Measurements from ENCODE around the gene CCND1.

The CCND1 gene

DNA sequence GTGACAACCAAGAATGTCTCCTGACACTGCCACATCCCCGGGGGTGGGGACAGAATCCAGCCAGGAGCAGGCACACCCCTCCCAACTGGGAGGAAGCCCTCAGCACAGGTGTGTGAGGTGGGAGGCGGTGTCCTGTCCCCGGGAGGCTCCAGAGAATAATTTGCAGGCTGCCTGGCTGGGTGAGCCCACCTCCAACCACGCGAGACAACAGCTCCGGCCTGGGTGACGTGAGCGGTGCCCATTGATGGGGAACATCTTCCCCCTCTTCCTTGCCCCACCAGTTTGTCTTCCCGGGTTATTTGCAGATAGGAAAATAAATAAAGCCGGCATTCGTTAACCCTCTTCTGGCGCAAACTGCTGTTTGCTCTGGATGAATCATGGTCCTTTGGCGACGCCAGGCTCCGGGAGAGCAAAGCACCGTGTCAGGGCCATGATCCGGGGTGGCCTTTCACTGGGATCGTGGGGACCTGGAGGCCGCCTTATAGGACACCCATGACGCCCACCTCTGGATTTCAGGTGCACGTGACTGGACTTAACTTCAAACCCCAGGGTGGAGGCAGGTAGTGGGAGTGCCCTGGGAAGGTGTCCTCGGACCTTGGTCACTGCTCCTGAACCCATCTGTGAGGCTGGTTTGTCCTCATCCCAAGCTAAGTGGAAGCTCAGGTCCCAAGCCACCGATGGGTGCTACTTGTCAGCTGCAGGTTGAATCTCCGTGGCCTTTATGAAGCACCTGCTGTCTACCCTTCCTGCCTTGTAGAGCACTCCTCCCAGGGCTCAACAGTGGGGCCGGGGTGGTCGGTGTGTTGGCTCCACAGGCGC, 13.9 kb downstream of the CCND1 start:
- no peak for DNase-seq

DNA sequence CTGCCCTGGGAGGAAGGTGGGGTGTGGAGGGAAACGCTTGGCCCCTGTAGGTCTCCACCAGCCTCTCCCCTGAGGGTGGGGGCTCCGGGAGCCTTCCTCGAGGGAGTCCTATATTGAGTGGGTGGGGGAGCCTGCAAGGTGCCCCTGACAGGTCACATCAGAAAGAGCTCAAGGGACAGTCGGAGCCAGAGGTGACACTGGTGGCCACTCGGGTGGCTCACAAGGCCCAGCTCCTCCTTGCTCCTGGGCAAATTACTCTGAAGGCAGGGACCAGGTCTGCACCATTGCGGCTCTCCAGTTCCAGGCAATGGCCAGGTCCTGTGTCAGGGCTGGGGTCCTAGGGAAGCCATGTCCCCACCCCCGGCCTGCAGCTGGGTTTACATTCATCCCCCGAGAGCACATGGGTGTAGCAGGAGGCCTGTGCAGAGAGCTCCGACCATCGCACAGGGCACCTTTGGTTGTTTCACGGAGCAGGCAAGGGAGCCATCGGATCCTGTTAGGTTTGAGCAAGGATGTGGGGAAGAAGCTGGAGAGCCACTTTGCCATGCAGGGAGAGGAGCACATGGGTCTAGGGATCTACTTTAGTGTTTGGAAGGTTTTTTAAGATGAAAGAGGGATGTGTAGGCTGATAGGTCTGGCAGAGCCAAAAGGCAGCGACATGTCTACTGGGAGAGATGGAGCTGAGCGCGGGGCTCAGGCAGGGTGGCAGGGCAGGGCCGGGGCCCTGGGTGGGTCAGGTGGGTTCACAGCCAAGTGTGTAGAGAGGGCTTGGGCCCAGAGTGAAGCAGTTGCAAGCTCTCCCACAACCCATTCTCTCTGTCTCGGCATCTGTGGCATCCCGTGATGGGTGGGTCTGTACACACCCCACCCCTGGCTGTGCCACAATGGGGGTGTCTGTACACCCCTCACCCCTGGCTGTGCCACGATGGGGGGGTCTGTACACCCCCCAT, 14.8 kb downstream of the CCND1 start:
- DNase-seq = no peak

DNA sequence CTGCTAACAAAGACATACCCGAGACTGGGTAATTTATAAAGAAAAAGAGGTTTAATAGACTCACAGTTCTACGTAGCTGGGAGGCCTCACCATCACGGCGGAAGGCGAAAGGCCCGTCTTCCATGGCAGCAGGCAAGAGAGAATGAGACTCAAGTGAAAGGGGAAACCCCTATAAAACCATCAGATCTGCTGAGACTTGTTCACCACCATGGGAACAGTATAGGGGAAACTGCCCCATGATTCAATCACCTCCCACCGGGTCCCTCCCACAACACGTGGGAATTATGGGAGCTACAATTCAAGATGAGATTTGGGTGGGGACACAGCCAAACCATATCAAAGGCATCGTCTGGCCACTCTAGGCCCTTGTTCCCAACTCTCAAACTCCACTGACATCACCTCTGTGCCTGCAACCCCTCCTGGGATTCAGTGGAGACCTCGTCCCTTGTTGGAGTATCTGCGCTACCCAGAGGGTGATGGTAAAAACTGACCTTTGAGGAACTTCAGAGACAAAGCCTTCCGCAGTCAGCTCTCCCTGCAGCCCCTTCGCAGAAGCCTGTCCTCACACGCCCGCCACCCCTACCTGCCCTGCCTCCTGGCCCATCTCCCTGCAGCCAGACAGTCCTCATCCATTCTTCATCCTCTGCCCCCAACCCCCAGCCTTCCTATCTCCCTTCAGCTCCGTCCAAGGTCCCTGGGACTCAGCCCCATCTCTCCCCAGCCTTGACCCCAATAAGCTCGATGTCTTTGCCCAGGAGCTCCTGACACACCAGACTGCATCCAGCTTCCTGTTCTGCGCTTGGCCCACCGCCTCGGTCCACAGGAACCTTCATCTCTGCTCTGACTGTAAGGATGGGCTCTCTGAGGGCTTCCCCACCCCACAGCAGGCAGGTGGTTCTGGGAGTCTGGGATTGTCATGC, 15.8 kb downstream of the CCND1 start:
- no peak for DNase-seq

DNA sequence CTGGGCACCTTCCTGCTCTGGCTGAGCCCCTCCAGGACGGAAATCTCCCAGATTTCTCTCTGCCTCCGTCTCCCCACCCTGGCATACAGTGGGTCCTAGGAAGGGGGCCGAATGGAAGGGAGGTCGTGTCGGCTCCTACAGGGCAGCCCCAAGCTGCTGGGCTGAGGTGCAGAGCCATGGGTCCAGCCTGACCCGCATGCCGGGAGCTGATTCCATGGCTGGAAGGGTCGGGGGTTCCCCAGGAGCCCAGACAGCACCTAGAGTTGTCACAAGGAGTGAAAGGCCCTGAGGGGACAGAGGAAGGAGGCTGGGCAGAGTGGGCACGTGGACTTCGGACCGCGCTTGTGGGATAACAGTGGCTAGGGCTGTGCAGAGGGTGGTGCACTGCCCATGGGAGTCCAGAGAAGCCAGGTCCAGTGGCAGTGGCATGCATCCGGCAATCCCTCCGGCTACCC, 16.5 kb downstream of the CCND1 start:
- no peak for DNase-seq

DNA sequence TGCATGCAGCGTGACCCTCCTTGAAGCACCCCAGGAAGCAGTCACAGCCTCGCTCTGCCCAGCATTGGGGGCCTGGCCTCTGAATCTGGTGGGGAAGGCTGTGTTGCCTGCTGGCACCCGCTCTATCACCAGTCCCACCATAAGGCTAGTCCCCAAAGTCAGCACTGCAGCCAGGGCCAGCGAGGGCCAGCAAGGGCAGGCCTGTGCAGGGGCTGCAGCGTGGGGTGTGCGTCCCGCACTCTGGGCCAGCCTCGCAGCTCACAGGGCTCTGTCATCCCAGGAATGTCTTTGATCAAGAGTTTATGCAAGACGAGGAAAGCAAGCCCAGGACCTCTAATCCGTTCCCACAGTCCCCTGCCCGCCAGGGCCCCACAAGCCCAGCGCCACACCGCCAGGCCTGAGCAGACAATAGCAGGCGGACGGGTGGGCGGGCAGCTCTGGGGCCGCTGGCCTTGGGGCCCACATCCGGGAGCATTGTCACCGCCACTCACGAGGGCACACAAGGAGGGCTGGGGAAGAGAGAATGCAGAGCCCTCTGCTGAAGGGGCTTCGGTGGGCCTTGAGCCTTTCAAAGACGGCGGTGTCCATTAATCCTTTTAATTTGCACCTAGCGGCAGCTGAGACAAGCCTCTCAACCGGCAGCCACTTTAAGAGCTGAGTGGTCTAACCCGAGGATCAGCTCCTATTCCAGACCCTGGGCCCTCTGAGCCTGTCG, 17.1 kb downstream of the CCND1 start:
- DNase-seq = no peak

DNA sequence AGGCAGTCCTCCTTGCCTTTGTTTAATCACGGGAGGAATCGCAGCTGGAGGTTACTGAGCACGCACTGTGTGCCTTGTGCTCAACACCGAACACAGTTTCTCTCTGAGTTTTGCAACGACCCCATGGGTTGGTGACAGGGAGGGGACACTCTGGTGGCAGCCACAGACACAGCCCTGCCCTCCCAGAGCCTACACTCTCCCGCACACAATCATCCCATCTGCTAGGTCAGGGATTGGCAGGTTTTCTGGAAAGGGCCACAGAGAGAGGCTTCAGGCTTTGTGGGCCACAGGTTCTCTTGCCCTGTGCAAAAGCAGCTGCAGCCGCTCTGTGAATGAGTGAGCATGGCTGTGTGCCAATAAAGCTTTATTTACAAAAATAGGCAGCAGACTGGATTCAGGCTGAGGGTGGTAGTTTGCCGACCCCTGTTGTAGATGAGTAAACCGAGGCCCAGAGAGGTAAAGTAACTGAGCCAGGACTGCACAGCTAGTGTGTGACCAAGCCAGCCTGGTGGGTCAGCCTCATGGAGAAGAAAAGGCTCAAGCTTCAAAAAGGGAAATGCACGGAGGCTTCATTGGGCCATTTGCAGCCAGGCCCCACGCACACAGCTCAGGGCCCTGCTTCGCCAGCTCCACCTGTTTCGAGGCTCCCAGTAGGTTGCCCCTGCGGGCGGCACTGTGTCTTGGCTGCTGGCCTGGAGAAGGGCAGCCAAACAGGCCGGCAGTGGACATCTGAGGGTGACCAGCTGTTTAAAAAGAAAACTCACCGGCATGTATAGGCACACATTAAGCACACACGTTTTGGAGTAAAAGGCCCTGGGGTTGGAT, 17.9 kb downstream of the CCND1 start:
- no peak for DNase-seq

DNA sequence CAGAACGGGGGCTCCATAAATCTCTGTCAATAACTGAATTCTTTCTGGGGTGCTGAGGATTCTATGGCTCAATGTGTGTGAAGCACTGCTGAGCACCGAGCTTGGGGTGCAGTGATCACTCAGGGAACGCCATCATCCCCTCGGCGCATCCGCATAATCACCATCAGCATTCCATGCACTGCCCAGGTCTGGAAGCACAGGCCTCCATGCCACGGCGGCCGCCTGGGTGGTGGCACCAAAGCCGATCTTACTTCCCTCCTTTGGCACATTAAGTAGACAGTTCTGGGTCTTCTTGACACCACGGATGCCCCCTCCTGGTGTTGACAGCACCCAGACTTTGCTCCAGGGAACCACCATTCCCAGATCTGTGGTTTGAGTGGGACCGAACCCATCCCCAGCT, 18.6 kb downstream of the CCND1 start:
- DNase-seq = no peak

DNA sequence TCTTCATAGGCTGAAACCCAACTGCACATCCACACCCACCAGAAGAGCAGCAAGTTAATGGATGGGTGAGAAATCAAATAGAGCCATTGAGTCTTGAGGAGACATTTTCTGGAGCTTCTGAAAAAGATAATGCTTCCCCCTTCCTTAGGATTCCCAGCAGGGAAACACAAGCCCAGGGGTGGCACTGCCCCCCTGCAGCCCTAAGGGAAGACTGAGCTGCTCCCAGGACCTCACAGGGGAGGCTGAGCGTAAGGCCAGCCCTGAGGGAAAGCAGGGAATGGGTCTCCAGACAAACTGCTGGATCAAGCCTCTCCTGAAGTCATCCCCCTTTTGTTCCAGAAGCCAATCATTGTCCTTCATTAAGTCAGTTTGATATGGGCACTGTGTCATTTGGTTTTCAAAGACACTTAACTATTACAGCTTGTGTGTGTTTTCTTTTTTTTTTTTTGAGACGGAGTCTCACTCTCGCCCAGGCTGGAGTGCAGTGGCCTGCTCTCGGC, 19.1 kb downstream of the CCND1 start:
- DNase-seq = no peak

DNA sequence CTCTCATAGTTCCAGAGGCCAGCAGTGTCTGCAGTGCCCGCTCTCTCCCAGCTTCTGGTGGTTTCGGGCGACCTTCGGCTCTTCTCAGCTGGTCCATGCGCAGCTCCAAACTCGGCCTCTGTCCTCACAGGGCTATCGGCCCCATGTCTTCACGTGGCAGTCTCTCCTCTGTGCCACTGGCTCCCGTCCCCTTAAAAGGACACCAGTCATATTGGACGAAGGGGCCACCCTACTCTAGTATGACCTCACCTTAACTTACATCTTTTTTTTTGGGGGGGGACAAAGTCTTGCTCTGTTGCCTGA, 20.4 kb downstream of the CCND1 start:
- no peak for DNase-seq

DNA sequence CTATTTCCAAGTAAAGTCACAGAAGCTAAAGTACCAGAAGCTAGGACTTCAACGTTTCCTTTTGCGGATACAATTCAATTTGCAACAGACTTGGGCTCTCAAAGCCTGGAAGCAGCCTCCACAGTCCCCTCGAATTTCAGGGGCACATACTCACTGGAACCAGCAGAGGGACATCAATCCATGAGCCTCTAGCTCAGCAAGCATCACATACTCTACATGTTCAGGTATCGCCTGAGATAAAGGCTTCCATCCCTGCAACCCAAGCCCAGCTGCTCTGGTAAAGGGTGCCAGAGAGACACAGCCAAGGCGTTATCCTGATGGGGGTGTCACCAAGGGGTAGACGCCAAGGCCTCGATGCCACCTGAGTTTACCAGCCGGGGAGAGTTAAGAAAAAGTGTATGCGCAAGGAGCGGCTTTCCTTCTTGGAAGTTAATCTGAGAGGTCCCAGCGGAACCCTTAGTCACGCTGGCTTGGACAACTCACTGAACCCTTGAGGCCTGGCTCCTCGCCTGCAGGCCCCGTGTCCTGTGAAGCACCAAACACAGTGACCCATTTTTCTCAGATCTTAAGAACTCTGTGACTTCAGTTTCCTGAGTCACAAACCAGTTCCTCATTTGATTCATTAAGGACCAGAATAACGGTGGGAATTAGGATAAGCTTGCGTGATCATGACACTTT, 21.2 kb downstream of the CCND1 start:
- no peak for DNase-seq

DNA sequence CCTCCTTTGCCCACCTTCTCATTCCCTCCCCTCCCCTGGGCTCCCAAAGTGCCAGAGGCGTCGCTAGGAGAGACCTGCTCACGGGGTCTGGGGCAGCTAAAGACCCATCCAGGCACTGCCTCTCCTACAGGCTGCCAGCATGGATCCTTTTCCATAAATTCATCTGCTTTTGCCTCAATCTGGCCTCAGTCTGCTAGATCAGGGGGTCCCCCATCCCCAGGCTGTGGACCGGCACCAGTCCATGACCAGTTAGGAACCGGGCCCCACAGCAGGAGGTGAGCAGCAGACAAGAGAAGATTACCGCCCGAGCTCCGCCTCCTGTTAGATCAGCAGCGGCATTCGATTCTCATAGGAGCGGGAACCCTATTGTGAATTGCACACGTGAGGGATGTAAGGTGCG, 21.9 kb downstream of the CCND1 start:
- DNase-seq = no peak

DNA sequence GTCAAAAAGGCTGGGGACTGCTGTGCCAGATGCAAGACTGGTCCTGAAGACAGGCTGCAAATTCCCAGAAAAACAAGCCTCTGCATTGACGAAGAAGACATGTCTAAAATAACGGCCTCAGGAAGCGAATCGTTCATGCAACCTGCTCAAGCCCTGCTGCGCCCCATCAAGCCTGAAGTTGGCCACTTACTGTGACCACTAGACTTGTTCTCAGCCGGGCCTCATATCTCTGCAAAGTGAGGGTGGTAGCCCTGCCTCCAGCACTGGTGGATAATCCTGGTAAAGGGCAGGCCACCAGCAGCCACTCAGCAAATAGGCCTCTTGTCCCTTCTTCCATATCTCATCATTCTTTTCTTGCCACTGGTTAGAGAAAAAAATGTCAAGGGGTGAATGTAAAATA, 22.4 kb downstream of the CCND1 start:
- DNase-seq = no peak

DNA sequence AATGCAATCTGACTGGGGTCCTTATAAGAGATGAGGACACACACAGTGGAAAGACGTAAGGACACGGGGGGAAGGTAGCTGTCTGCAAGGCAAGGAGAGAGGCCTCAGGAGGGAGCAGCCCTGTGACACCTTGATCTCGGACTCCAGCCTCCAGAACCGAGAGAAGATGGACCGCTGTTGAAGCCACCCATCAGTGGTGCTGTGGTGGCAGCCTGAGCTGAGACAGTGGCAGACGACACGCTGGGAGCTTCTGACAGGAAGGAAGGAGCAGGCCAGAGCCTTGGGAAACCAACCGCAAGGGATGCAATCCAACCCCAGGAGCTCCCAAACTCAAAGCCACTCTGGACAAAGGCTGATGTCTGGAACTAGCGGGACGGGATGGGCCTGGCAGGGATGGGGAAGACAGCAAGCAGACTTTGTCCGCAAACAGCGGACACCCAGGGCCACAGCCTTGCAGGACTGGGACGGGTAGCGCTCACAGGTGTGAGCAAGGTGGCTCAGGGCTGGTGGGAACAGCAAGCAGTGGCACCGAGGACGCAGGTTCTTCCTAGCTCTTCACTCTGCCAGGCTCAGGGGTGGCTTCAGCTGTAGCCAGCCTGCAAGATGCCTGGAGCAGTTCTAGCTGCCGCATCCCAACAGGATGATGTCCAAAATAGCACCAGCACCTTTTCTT, 23.3 kb downstream of the CCND1 start:
- DNase-seq = no peak

DNA sequence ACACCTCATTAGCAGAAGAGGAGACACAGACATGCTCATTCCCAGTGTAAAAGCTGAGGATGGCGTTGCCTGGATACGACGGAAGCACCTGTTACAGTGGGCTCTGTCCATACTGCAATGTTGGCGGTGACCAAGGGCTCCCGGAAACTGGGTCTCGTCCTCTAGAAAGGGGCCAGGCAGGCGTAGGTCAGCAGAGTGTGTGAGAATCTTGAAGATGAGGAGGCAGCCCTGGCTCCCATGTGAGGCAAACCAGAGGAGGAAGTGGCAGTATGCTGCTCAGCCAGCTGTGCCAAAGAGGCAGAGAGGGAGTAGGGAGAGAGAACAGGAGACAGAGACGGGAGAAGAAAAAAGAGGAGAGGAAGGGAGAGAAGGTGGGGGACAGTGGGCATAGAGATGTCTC, 23.9 kb downstream of the CCND1 start:
- DNase-seq = no peak

DNA sequence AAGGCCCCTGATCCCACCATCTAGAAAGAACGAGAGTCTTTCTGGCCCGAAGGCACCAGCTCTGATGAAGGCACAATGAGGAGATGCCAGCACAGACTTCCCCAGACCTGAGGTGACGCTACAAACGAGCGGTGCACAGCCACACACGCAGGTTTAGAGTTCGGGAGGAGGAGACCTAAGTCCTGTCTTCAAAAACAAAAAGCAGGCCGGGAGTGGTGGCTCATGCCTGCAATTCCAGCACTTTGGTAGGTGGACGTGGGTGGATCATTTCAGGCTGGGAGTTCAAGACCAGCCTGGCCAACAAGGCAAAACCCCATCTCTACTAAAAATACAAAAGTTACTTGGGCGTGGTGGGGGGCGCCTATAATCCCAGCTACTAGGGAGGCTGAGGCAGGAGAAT, 24.7 kb downstream of the CCND1 start:
- DNase-seq = no peak

DNA sequence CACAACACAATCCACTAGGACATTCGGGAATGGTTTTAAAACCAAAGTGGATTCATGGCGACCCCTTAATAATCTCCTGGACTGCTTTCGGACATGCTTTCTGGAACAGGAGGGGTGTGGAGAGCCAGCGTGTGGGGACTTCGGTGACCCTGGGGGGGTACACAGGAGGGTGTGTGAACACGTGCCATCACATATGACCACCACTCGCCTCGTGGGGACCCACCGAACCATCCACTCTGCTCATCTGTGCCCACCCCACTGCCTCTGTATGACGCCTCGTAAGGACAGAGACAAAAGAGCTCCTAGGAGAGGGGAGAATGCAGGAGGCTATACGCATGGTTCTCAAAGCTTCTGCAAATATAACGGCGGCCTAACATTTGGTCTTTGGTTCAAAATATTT, 25.3 kb downstream of the CCND1 start:
- DNase-seq = no peak

DNA sequence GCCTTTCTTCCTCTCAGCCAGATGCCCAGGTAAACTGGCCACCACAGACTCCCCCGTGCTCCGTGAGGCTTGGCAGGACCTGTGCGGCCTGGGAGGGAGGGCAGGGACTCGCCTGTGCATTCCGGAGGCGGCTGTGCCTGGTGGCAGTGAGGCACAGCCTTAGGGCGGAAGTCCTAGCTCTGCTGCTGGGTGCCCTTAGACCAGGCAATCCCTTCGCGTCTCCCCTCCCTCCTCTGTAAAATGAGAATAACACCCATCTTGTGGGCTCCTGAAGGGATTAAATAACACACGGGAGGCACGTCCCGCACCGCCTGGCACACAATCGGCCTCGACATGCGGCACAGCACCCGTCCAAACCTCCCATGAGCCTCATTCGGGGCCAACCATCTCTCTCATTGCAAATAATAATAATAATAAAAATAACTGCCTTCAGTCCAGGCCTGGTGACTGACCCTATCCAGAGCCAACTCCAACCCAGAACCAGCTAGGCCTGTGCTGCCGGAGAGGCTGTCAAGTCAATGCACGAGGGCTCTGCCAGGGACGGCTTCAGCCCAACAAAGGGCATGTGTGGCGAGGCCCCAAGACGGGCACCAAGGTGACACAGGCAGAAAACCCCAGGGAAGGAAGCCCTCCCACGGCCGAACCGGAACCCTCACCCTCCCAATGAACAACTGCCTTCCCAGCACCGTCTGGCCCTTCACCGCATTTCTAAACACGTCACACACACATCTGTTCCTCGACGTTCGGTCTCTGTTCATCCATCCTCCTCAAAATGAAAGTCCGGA, 26.0 kb downstream of the CCND1 start:
- no peak for DNase-seq

DNA sequence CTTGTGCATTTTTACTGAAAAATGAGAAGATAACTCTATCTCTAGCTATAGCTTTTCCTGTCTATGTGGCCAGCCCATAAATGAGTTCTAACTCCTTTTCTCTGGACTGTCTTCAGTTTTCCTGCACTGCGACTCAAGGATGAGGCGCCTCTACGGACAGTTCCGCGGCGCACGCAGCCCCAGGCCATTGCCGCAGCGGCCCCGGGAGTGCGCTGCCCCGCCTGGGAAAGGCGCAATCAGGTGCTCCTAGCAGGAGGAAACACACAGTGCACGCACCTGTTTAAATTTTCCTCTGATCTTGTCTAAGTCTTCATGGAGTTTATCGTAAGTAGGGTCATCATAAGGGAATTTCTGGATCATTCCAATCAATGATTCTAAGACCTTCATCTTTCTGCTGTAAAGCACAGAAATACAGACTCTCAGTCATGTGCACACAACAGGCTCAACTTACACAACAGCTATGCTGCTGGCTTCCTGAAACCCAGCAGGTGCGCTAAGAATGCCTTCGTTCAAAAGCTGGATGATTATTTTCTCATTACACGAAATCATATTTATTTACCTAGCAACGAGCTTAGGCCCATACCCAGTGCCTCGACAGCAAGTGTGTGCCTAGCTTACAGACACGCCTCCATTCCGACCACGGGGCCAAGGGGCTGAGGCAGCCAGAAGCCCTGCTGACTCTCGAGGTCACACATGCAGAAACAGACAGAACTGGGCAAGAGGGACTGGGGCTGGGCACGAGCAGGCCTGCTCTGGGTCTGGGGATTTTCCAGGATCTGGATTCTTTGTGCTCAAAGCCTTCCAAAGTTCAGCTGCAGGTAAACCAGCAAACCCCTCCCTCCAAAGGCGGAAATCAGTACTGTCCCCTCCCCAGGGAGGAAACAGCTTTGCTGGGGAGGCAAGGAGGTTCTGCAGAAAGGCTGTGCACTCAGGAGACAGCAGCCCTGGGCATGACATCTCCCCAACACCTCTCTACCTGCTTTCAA, 27.0 kb downstream of the CCND1 start:
- DNase-seq = peak; percentile 50 to 77

Measured in NCI-H2081 (cell line).